Activated CD4-positive, alpha-beta T cell treated with anti-CD3 and anti-CD28 coated beads, Interleukin-2, Interleukin-4, amounts not matched to agents 100 ng/mL and 50 ng/mL, durations not matched to agents 16 hours and 8 hours (primary cell): ENCODE measurements around the gene TMEM151B.
"Not testable (repeated sequence)": the region's sequence is repeated elsewhere in the genome, so short reads cannot be mapped to it uniquely, and the experiment has no call there.

Experiments
- DNase-seq: peaks from one replicate; pipeline ENCODE4 v3.0.0-alpha.2; 2020; ENCODE audit warnings: low spot score

The TMEM151B gene

DNA sequence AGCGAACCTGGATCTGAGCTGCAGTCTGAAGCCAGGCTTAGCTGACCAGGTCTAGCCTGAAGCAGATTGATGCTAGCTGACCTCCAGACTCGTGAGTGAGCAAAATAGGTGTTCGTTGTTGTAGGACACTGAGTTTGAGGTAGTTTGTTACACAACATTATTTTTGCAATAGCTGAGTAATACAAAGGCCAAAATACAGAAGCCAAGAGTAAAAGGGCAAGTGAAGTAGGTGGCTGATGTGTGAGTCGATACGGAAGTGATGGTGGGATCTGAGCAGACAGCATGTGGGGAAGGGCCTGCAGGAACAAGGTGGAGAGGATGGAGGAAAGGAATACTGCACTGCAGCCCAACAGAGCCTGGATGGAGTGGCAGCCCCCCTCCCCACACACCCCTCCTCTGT is 63.7 kb downstream of the TMEM151B start:
- DNase-seq, result no peak

- no peak for DNase-seq
Measured at GRCh38 chr6:44335631-44336030, 65.4 kb downstream of the TMEM151B start.

GRCh38 chr6:44338228-44339122 is 68.2 kb downstream of the TMEM151B start:
- DNase-seq, result peak; percentile 73

- no peak for DNase-seq
Measured at GRCh38 chr6:44339301-44339700, 69.1 kb downstream of the TMEM151B start.

GRCh38 chr6:44339763-44340625 is 69.7 kb downstream of the TMEM151B start:
- DNase-seq, result peak; percentile 6

- DNase-seq, result no peak
Measured at GRCh38 chr6:44341095-44341890, 71.0 kb downstream of the TMEM151B start.

- DNase-seq, result no peak
Measured at GRCh38 chr6:44342052-44342451, 71.8 kb downstream of the TMEM151B start.

DNA sequence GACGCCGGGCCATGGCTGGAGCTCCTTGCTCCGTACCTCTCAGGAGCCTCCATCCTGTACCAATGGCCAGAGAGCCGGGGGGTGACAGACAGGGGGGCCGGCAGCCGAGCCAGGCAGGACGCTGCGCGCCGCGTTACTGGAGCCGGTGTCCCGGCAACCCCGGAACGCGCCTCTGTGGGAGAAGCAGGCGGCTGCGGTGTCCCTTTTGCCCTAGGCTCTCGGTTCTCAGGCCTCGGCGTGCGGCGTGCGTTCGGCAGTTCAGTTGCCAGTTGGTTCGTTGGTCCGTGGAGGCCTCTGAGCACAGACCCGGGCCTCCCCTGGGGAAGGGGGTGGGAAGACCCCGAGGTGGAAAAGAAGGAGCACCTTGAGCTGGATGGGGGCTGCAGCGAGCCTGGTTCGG is 72.2 kb downstream of the TMEM151B start, which contains the start of gene SPATS1:
TSS of gene SPATS1 (plus strand) at position 162 of the 400 bp plus-strand sequence. CDS start 446 bp downstream, outside the sequence.
- DNase-seq, result no peak

DNA sequence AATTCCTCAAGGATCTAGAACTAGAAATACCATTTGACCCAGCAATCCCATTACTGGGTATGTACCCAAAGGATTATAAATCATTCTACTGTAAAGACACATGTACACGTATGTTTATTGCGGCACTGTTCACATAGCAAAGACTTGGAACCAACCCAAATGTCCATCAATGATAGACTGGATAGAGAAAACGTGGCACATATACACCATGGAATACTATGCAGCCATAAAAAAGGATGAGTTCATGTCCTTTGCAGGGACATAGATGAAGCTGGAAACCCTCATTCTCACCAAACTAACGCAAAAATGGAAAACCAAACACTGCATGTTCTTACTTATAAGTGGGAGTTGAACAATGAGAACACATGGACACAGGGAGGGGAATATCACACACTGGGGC is 76.6 kb downstream of the TMEM151B start:
- not testable (repeated sequence) for DNase-seq

DNA sequence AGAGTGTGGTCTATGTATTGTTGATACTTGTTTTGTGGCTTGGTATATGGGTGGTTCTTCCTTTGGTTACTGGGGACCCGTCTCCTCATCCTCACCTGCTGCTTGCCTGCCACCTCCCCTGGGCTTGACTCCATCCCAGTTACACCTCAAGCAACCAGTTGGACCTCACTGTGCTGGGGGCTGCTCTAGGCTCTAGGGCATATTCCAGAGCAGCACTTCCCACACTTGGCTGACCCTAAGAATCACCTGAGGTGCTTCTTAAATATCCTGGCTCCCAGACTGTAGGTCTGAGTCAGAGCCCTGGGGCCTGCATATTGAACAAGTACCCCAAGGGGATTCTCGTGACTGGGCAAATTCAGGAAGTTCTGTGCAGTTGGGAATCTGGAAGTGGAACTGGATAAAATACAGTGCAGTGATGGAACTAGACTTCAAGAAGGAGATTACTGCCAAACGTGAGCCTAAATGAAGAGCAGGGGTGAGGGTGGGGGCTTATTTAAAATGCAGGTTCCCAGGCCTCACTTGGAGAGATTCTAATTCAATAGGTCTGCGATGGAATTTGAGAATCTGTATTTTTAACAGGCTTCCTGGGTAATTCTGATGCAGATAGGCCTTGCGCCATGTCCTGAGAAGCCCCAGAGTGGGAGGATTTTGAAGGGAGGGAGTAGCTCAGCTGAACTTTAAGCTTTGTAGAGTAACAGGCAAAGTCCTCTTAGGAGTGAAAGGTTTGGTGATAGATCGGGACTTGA is 79.8 kb downstream of the TMEM151B start:
- no peak for DNase-seq

DNA sequence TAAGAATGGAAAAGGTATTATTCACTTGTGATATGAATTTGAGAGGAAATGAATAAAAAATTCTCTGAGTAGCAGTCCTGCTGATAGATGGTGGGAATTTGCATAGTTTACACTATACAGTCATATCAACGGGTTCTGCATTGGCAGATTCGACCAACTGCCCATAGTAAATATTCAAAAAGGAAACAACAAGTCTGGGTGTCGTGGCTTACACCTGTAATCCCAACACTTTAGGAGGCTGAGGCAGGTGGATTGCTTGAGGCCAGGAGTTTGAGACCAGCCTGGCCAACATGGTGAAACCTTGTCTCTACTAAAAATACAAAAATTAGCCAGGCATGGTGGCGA is 80.4 kb downstream of the TMEM151B start:
- not testable (repeated sequence) for DNase-seq

- DNase-seq, result no peak
Measured at GRCh38 chr6:44352259-44352658, 82.0 kb downstream of the TMEM151B start.

DNA sequence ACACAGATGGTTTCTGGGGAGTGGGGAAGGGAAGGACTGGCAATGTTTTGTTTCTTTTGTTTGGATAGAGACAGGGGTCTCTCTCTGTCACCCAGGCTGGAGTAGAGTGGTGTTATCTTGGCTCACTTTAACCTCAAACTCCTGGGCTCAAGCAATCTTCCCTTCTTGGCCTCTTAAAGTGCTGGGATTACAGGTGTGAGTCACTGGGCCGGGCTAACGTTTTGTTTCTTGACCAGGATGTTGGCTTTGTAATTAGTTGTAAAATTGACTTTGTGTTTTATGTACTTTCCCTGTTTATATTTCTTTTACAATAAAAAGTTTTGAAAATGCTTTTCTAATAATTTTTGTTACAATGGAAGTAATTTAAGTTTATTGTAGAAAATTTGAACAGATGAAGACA is 83.1 kb downstream of the TMEM151B start:
- no peak for DNase-seq

DNA sequence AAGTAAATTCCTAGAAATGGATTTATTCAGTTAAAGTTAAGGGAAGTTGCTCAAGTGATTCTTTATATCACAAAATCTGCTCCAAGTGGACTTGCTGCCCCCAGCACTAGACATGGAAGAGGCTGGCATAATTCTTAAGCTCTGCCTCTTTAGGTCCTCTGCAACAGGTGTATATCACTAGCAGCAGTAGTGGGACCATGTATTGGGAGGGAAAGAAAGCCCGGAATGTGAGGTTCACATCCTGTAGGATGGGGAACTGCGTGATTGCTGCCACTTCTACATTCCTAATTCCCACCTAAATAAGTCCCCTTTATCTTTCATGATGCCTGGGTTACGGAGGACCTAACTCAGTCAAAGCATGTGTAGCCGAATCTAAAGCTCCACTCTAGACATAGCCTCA is 85.4 kb downstream of the TMEM151B start:
- DNase-seq, result no peak

DNA sequence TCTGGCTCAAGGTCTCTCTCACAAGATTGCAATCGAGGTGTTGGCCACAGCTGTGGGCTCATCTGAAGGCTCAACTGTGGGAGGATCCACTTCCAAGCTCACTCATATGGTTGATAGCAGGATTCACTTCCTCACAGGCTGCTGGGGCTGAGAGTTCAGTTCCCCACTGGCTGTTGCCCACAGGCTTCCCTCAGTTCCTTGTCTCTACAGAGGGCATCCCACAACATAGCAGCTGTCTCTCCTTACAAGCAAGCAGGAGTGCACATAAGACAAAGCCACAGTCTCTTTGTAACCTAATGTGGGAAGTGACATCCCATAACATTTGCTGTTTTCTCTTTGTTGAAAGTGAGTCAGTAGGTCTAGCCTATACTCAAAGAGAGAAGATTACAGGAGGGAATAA is 86.2 kb downstream of the TMEM151B start:
- DNase-seq, result no peak
